DMS 273 treated with DMSO at 0.1 percent for 48 hours (cell line): ENCODE results near the gene CABLES2.

ENCODE experiments used
- DNase-seq: peaks from one replicate; lab custom pipeline; 2025; lab: John Stamatoyannopoulos, UW

CABLES2 gene

GRCh38 chr20:62418709-62419487, 11.8 kb upstream of the CABLES2 start:
- DNase-seq: no peak

- no peak for DNase-seq
These were observed 11.1 kb upstream of the CABLES2 start for GRCh38 chr20:62417981-62418708.

- DNase-seq: no peak
These were observed 9.9 kb upstream of the CABLES2 start for GRCh38 chr20:62416651-62417637.

GRCh38 chr20:62415354-62416111, 8.4 kb upstream of the CABLES2 start:
- no peak for DNase-seq

GRCh38 chr20:62413896-62414481, 6.9 kb upstream of the CABLES2 start:
- DNase-seq: no peak

GRCh38 chr20:62413025-62413570, 6.0 kb upstream of the CABLES2 start:
- no peak for DNase-seq

GRCh38 chr20:62412194-62413024, 5.3 kb upstream of the CABLES2 start:
- no peak for DNase-seq

GRCh38 chr20:62411479-62412193, 4.6 kb upstream of the CABLES2 start:
- DNase-seq: no peak

- DNase-seq: no peak
These were observed 3.8 kb upstream of the CABLES2 start for GRCh38 chr20:62410746-62411478.

- no peak for DNase-seq
These were observed 3.1 kb upstream of the CABLES2 start for GRCh38 chr20:62409931-62410745.

GRCh38 chr20:62409086-62409853, 2.2 kb upstream of the CABLES2 start:
- no peak for DNase-seq

- no peak for DNase-seq
These were observed 1.6 kb upstream of the CABLES2 start for GRCh38 chr20:62408640-62409039.

GRCh38 chr20:62408055-62408454, 970 bp upstream of the CABLES2 start:
- DNase-seq: no peak

- DNase-seq: no peak
These were observed 379 bp downstream of the CABLES2 start for GRCh38 chr20:62406635-62407176.

- DNase-seq: no peak
These were observed 1.0 kb downstream of the CABLES2 start for GRCh38 chr20:62405981-62406513.
